Brain microvascular endothelial cell (primary cell): Measurements from ENCODE around the gene TSPAN16.

Experiments
- DNase-seq: peaks from one replicate; pipeline ENCODE4 v3.0.0-alpha.2; 2020
- H3K27ac ChIP-seq: fragments of 250-450 bp; sonication (Bioruptor Pico); 2 replicates; pipeline ENCODE4 v1.5.1; 2020; ENCODE audit warnings: mild to moderate bottlenecking, moderate library complexity
- H3K27me3 ChIP-seq: fragments of 250-450 bp; sonication (Bioruptor Pico); replicated peaks from 2 replicates; pipeline ENCODE4 v1.5.1; 2020; ENCODE audit warnings: mild to moderate bottlenecking
- H3K36me3 ChIP-seq: fragments of 250-450 bp; sonication (Bioruptor Pico); replicated peaks from 2 replicates; pipeline ENCODE4 v1.5.1; 2020; ENCODE audit warnings: mild to moderate bottlenecking
- H3K4me3 ChIP-seq: 2 replicates; pipeline ENCODE4 v1.5.1; 2011; ENCODE audit warnings: low read depth, mild to moderate bottlenecking, control low read depth, low read length, moderate library complexity
- CTCF ChIP-seq: IDR thresholded peaks from 2 replicates; pipeline ENCODE4 v1.5.1; 2011; ENCODE audit warnings: low read depth, mild to moderate bottlenecking, moderate library complexity, low read length, control low read depth, inconsistent platforms; ENCODE audit errors: missing control alignments
- in situ Hi-C: cut with HindIII; loops from 2 replicates; pipeline ENCODE4 v1.10.0; 2017; ENCODE audit warnings: low sequenced_read_pairs, low pct_ligation_motif_present

Gene TSPAN16

DNA sequence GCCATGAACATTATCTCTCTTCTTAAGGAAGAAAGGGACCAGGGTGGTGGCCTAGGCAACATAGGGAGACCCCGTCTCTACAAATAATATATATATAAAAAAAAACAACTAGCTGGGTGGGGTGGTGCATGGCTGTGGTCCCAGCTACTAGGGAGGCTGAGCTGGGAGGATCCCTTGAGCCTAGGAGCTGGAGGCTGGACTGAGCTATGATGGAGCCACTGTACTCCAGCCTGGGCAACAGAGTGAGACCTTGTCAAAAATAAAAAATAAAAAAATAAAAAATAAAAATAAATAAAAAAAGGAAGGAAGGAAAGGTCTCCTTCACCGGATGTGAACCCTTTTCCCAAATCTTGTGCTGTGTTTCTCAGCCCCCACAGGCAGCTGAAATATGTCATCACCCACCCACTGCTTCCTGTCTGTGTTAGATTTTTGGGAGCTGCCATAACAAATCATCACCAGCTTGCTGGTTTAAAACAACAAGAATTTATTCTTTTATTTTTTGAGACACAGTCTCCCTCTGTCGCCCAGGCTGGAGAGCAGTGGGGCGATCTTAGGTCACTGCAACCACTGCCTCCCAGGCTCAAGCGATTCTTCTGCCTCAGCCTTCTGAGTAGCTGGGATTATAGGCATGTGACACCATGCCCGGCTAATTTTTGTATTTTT lies 9.5 kb upstream of the TSPAN16 start:
- Histone ChIP-seq H3K4me3 (no peak overlapping the region), H3K27ac (no peak overlapping the region), H3K36me3 (no peaks in the 10 kb centered on the region), H3K27me3 (no peaks in the 10 kb centered on the region)
- in situ Hi-C loops = no loop called here
- peak; percentile 39 for DNase-seq
- TF ChIP-seq CTCF = peak; percentile 38

DNA sequence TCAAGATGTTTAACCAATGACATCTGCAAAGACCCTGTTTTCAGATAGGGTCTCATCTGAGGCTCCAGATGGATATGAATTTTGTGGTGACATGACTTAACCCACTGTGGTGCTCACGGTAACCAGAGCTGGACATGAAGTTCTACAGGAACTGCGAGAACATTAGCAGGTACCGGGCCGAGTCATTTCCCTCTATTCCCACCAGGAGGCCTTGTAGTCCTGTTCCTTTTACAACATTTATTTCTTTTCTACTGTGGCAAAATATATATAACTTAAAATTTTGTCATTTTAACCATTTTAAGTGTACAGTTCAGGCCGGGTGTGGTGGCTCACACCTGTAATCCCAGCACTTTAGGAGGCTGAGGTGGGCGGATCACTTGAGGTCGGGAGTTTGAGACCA lies 7.6 kb upstream of the TSPAN16 start:
- no peak overlapping the region for H3K4me3 ChIP-seq
- TF ChIP-seq CTCF = peak; percentile 71
- peak; percentile 40 for DNase-seq
- H3K27me3 ChIP-seq = no peaks in the 10 kb centered on the region
- H3K27ac ChIP-seq = no peak overlapping the region
- H3K36me3 ChIP-seq = no peaks in the 10 kb centered on the region
- in situ Hi-C loops = no loop called here

- Histone ChIP-seq H3K4me3 (no peak overlapping the region), H3K36me3 (no peaks in the 10 kb centered on the region), H3K27ac (no peak overlapping the region), H3K27me3 (no peaks in the 10 kb centered on the region)
- no peak for TF ChIP-seq CTCF
- no peak for DNase-seq
- in situ Hi-C loops = no loop called here
These were observed 5.7 kb upstream of the TSPAN16 start for GRCh38 chr19:11290256-11290655.

GRCh38 chr19:11291415-11291814 lies 4.5 kb upstream of the TSPAN16 start:
- H3K27me3 ChIP-seq = no peaks in the 10 kb centered on the region
- H3K36me3 ChIP-seq = no peaks in the 10 kb centered on the region
- no peak overlapping the region for H3K4me3 ChIP-seq
- in situ Hi-C loops = no loop called here
- no peak for TF ChIP-seq CTCF
- no peak for DNase-seq
- H3K27ac ChIP-seq = no peak overlapping the region

DNA sequence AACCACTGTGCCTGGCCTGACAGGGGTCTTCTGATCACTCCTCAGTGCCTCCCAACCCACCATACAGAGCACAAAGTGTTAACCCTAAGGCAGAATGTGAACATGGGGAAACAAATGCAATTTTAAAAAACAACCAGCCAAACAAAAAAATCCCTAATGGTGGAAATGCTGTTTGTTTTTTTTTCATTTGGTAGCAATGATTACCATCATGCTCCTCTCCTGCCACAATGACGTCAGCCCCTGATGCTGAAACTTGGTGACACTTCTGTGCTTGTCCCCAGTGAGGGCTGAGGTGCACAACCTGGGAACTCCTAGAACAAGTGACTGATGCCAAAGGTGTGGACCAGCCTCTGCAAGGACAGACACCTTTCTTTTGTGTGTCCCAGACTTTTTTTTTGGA lies 4.0 kb upstream of the TSPAN16 start:
- in situ Hi-C loops = no loop called here
- no peak for TF ChIP-seq CTCF
- DNase-seq = no peak
- Histone ChIP-seq H3K36me3 (no peaks in the 10 kb centered on the region), H3K27me3 (no peaks in the 10 kb centered on the region), H3K27ac (no peak overlapping the region), H3K4me3 (no peak overlapping the region)
